Natural killer cell (primary cell): Measurements from ENCODE around the gene IKBKE. TPM values are rescaled to one million over a fixed set of nuclear protein-coding genes. Genes with fewer than 3 reads are reported as not detected.

Experiments
- ATAC-seq, 3 donors: fragments of 150-1000 bp in 2 of 3; fragments of 200-7000 bp in 1 of 3; cut with Tn5 transposase; 1 replicate in 1 of 3; 2 replicates in 2 of 3; pipeline ENCODE4 v1.10.0; 2021; ENCODE audit warnings: mild to moderate bottlenecking in 2 of 3, moderate library complexity in 2 of 3
- DNase-seq, 2 donors: peaks; one replicate each; pipeline versions ENCODE4 v3.0.0 to v3.0.0-alpha.2; 2013 to 2021; ENCODE audit warnings: mixed read lengths in 1 of 2
- H3K27ac ChIP-seq: one replicate; pipeline ENCODE4 v1.5.1; 2013; ENCODE audit warnings: mild to moderate bottlenecking, low read length
- H3K27me3 ChIP-seq: one replicate; pipeline ENCODE4 v1.6.1; 2013; ENCODE audit warnings: low read length; ENCODE audit not compliant: control insufficient read depth, insufficient read depth
- H3K36me3 ChIP-seq: one replicate; pipeline ENCODE4 v1.6.1; 2013; ENCODE audit warnings: low read length; ENCODE audit not compliant: control insufficient read depth, insufficient read depth
- H3K4me1 ChIP-seq: one replicate; pipeline ENCODE4 v1.6.1; 2013; ENCODE audit warnings: low read length; ENCODE audit not compliant: control insufficient read depth, insufficient read depth
- H3K4me3 ChIP-seq: one replicate; pipeline ENCODE4 v1.5.1; 2013; ENCODE audit warnings: low read length
- H3K9me3 ChIP-seq: one replicate; pipeline ENCODE4 v1.6.1; 2013; ENCODE audit warnings: low read length; ENCODE audit not compliant: control insufficient read depth, insufficient read depth
- H3K27ac Mint-ChIP-seq, 2 donors: one replicate each; pipeline ENCODE4 v1.8.0; 2022; ENCODE audit warnings: mild to moderate bottlenecking in 2 of 2, mixed read lengths in 2 of 2, moderate library complexity in 1 of 2
- H3K27me3 Mint-ChIP-seq, 2 donors: one replicate each; pipeline ENCODE4 v1.8.0; 2022; ENCODE audit warnings: low read depth in 2 of 2, mixed read lengths in 2 of 2
- H3K36me3 Mint-ChIP-seq: one replicate; pipeline ENCODE4 v1.8.0; 2022; ENCODE audit warnings: mixed read lengths
- H3K4me1 Mint-ChIP-seq, 2 donors: one replicate each; pipeline ENCODE4 v1.8.0; 2022; ENCODE audit warnings: mixed read lengths in 2 of 2
- H3K4me3 Mint-ChIP-seq: one replicate; pipeline ENCODE4 v1.8.0; 2022; ENCODE audit warnings: mild to moderate bottlenecking, moderate library complexity, mixed read lengths
- H3K9me3 Mint-ChIP-seq, 2 donors: one replicate each; pipeline ENCODE4 v1.8.0; 2022; ENCODE audit warnings: mixed read lengths in 2 of 2
- WGBS: methylation state at CpG from one replicate; pipeline ENCODE4 v1.1.7; 2013; ENCODE audit warnings: missing lambda C conversion rate; ENCODE audit not compliant: insufficient coverage; 5-methylcytosine and 5-hydroxymethylcytosine counted together
- intact Hi-C: fragments of 100-400 bp; cut with micrococcal nuclease; formaldehyde crosslinking; loops from one replicate; pipeline ENCODE4 v1.14.2; 2022
- total RNA-seq, 4 donors: library from RNA; stranded (reverse); fragments of 120-200 nt in 1 of 4; gene quantifications; one replicate each; pipeline versions ENCODE4 v1.2.3 to v1.2.4, GENCODE V29; 2013 to 2022
- TF ChIP-seq, protein P1 (sequence below): fragments of 200-600 bp; IDR thresholded peaks from one replicate; pipeline ENCODE4 v1.8.0; 2022; ENCODE audit warnings: antibody characterized with exemption

IKBKE gene
- total RNA-seq, 3 donors from 2014 or later (not counting 1 experiment from before 2014, with no cell fraction given), result 31.6 to 34.6 (median 32.2) TPM

DNA sequence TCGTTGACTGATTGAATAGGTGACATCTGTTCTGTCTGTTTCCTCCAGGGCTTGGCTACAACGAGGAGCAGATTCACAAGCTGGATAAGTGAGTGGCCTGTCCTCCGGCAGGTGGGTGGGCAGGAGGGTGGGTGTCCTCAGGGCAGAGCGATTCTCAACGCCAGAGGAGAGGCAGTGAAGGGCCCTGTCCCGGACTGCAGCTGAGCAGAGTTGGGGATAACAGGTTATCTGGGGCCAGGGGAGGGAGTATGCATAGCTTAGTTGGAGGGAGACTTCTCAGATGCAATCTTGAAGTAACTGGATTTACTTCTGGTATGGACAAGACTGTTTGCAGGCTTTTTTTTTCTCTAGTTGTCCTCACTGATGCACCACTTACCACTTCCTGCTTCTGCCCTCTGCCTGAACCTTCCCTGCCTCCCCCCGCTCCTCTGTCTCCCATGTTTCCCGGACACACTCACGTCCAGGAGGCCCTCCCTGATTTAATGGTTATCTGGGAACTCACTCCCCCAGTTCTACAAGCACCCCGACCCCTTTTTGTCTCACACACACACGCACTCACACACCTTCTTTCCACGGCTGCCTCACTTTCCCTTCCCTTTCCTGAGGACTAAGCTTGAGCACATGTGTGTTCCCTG is 20.6 kb downstream of the IKBKE start:
- no peaks in the 10 kb centered on the region for H3K27me3 ChIP-seq
- TF ChIP-seq, protein P1, sequence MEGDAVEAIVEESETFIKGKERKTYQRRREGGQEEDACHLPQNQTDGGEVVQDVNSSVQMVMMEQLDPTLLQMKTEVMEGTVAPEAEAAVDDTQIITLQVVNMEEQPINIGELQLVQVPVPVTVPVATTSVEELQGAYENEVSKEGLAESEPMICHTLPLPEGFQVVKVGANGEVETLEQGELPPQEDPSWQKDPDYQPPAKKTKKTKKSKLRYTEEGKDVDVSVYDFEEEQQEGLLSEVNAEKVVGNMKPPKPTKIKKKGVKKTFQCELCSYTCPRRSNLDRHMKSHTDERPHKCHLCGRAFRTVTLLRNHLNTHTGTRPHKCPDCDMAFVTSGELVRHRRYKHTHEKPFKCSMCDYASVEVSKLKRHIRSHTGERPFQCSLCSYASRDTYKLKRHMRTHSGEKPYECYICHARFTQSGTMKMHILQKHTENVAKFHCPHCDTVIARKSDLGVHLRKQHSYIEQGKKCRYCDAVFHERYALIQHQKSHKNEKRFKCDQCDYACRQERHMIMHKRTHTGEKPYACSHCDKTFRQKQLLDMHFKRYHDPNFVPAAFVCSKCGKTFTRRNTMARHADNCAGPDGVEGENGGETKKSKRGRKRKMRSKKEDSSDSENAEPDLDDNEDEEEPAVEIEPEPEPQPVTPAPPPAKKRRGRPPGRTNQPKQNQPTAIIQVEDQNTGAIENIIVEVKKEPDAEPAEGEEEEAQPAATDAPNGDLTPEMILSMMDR, result no peak
- Mint-ChIP-seq H3K36me3 (peaks cover 6% of the 10 kb centered on the region), H3K27me3 (no peaks in the 10 kb centered on the region), H3K4me1 (peaks cover 7 to 9% of the 10 kb centered on the region in 2 donors), H3K9me3 (no peaks in the 10 kb centered on the region), H3K27ac (no peak overlapping the region), H3K4me3 (no peak overlapping the region)
- DNase-seq (no peak), ATAC-seq (no peak)
- no peak overlapping the region for H3K27ac ChIP-seq
- no peak overlapping the region for H3K4me3 ChIP-seq
- 89% methylated on average over 12 of the region's 12 CpGs for WGBS
- intact Hi-C loops, result loop anchor here (1.0 kb wide), 2 partner anchors 92 to 173 kb away; no protein-coding TSS in a partner anchor
- no peaks in the 10 kb centered on the region for H3K9me3 ChIP-seq
- H3K36me3 ChIP-seq, result peaks cover 56% of the 10 kb centered on the region
- H3K4me1 ChIP-seq, result peaks cover 8% of the 10 kb centered on the region

DNA sequence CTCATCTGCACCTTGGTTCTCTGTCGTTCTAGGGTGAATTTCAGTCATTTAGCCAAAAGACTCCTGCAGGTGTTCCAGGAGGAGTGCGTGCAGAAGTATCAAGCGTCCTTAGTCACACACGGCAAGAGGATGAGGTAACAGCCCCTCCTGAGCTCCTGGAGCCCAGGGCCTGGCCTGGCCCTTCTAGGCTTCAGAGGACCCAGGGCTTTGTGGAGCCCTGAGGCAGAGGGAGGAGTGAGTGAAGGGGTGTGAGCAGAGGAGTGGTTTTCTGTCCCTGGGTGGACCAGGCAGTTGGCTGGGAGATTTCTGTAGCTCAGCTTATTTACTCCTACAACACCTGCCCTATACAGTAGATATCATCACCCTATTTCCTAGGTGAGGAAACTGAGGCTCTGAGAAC is 21.3 kb downstream of the IKBKE start:
- Histone ChIP-seq H3K4me1 (peaks cover 15% of the 10 kb centered on the region), H3K4me3 (no peak overlapping the region), H3K9me3 (no peaks in the 10 kb centered on the region), H3K27ac (no peak overlapping the region), H3K36me3 (peaks cover 54% of the 10 kb centered on the region), H3K27me3 (no peaks in the 10 kb centered on the region)
- Mint-ChIP-seq H3K27ac (no peak overlapping the region), H3K9me3 (no peaks in the 10 kb centered on the region), H3K4me1 (peaks cover 12 to 16% of the 10 kb centered on the region in 2 donors), H3K36me3 (peaks cover 6% of the 10 kb centered on the region), H3K27me3 (no peaks in the 10 kb centered on the region), H3K4me3 (no peak overlapping the region)
- intact Hi-C loops, result no loop called here
- WGBS, result 88% methylated on average over 4 of the region's 4 CpGs
- DNase-seq, result no peak
- no peak for ATAC-seq
- TF ChIP-seq, protein P1, result no peak

DNA sequence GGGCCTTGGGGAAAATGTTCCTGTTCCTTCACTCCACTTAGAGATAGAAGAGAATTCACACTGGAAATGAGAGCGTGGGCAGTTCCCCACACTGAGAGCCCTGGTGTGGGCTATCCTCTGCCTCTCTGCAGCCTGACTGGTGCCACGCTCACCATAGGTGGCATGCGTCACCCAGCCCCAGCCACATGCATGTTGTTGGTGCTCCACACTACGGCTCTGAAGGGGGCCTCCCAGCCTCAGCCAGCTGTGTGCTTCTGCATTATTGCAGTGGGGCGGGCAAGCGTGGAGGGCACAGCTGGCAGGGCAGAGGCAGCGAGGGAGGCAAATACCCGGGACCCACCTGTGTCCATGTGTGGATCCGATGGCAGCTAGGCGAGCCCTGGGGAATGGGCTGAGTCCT is 22.3 kb downstream of the IKBKE start:
- ATAC-seq (no peak), DNase-seq (no peak)
- H3K4me1 Mint-ChIP-seq, result peaks cover 14 to 18% of the 10 kb centered on the region in 2 donors
- no peaks in the 10 kb centered on the region for H3K27me3 ChIP-seq
- H3K36me3 Mint-ChIP-seq, result peaks cover 6% of the 10 kb centered on the region
- H3K27me3 Mint-ChIP-seq, result no peaks in the 10 kb centered on the region
- H3K36me3 ChIP-seq, result peaks cover 51% of the 10 kb centered on the region
- H3K9me3 Mint-ChIP-seq, result no peaks in the 10 kb centered on the region
- 98% methylated on average over 10 of the region's 10 CpGs for WGBS
- no peak overlapping the region for H3K4me3 ChIP-seq
- H3K27ac Mint-ChIP-seq, result no peak overlapping the region
- intact Hi-C loops, result no loop called here
- TF ChIP-seq, protein P1, result no peak
- H3K27ac ChIP-seq, result no peak overlapping the region
- H3K4me3 Mint-ChIP-seq, result no peak overlapping the region
- no peaks in the 10 kb centered on the region for H3K9me3 ChIP-seq
- H3K4me1 ChIP-seq, result peaks cover 23% of the 10 kb centered on the region

DNA sequence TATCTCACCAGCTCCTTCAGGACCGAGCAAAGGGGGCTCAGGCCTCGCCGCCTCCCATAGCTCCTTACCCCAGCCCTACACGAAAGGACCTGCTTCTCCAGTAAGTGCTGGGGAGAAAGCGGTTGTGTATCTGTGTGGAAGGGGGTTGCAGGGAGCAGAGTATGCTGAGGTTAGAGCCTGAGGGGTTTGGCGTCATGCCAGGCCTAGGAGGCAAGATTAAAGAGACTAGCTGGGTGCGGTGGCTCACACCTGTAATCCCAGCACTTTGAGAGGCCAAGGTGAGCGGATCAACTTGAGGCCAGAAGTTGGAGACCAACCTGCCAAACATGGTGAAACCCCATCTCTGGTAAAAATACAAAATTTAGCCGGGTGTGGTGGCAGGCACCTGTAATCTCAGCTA is 23.0 kb downstream of the IKBKE start:
- no peak overlapping the region for H3K27ac Mint-ChIP-seq
- peaks cover 14 to 18% of the 10 kb centered on the region in 2 donors for H3K4me1 Mint-ChIP-seq
- Histone ChIP-seq H3K27ac (no peak overlapping the region), H3K36me3 (peaks cover 46% of the 10 kb centered on the region), H3K4me3 (no peak overlapping the region), H3K27me3 (no peaks in the 10 kb centered on the region), H3K9me3 (no peaks in the 10 kb centered on the region), H3K4me1 (peaks cover 23% of the 10 kb centered on the region)
- no peak overlapping the region for H3K4me3 Mint-ChIP-seq
- DNase-seq (no peak), ATAC-seq (no peak)
- intact Hi-C loops, result no loop called here
- 97% methylated on average over 9 of the region's 9 CpGs for WGBS
- no peaks in the 10 kb centered on the region for H3K27me3 Mint-ChIP-seq
- TF ChIP-seq, protein P1, result no peak
- no peaks in the 10 kb centered on the region for H3K9me3 Mint-ChIP-seq
- peaks cover 6% of the 10 kb centered on the region for H3K36me3 Mint-ChIP-seq
